ENCODE data around the gene ACSS1. TPM values are rescaled to one million over a fixed set of nuclear protein-coding genes. Genes with fewer than 3 reads are reported as not detected.

ACSS1 gene
- total RNA-seq, 1 experiment from 2014 or later = 2.3 TPM

DNA sequence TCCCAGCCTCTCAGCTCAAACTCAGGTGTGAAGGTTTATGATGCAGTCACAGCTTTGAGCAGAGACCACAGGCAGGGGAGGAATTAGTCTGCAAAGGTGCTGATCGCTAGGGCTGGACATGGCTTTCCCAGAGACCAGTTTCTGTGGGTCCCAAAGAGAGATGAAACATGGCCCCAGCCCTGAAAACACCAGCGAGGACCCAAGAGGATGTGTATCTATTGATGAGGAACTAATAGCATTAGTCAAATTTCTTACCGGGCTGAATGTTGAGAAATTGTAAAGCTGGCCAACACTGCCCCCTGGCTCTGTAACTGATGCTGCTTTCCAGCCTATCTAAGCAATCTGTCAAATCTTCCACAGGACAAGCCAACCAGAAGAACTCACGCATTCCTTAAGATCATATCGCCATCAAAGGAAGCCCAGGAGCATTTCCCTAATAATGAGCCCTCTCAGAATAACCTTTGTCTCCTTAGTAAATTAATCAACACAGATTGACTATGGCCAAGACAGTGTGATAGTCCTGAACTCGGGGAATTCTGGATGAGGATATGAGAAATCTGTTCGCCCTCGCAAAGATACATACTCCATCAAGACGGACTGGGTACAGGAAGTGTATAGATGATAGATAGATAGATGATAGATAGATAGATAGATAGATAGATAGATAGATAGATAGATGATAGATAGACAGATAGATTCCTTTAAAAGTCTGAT, 7.8 kb upstream of the ACSS1 start:
- H3K27ac ChIP-seq (ENCODE audit: low read length) = no peak overlapping the region
- ATAC-seq = peak; percentile 87
- no peaks in the 10 kb centered on the region for H3K9me2 ChIP-seq (replicated peaks; ENCODE audit: low read length)
- POLR2A ChIA-PET (ENCODE audit: unreplicated experiment) = no interaction called here
- no peaks in the 10 kb centered on the region for H3K79me2 ChIP-seq (ENCODE audit: low read length)
- H3K36me3 ChIP-seq (ENCODE audit: low read depth, low read length) = no peaks in the 10 kb centered on the region
- no TSS peak for BruUV-seq (replicated peaks)
- H3K9ac ChIP-seq (ENCODE audit: low read length) = no peak overlapping the region
- no peak overlapping the region for H3K4me3 ChIP-seq (ENCODE audit: low read length)
- peak; percentile 84 for DNase-seq
- peaks cover 49% of the 10 kb centered on the region for H3K27me3 ChIP-seq (ENCODE audit: low read length)
- H3K9me3 ChIP-seq (ENCODE audit: low read length) = no peaks in the 10 kb centered on the region
- H2AFZ ChIP-seq (ENCODE audit: low read length) = 0 out of 2 replicates have a peak overlapping the region, but pooled peaks have one; percentile 17
- H3K4me1 ChIP-seq (ENCODE audit: insufficient read depth, low read length) = peaks cover 3% of the 10 kb centered on the region; the same call in 1 of the 2 replicates
- CTCF ChIA-PET = interaction anchor here (0.9 to 2.4 kb wide), 3 partner anchors 70 to 113 kb away, joined by 4 to 13 read pairs (median 7); no protein-coding TSS in a partner anchor
- intact Hi-C loops (cut with micrococcal nuclease) = loop anchor here (1.0 to 5.0 kb wide), 3 partner anchors 70 to 133 kb away; no protein-coding TSS in a partner anchor
- no peaks in the 10 kb centered on the region for H3F3A ChIP-seq (ENCODE audit: low read length, unreplicated experiment)
- no peaks in the 10 kb centered on the region for H4K20me1 ChIP-seq (ENCODE audit: low read length)
- H3K4me2 ChIP-seq (ENCODE audit: low read length) = peak overlapping the region; percentile 60
- TF ChIP-seq EZH2phosphoT487 (IDR thresholded peaks at IDR 0.05; ENCODE audit: borderline replicate concordance, low read length) (no peak), EZH2 (IDR thresholded peaks at IDR 0.05; ENCODE audit: low read length, unreplicated experiment) (no peak)
- TF ChIP-seq, protein P1, sequence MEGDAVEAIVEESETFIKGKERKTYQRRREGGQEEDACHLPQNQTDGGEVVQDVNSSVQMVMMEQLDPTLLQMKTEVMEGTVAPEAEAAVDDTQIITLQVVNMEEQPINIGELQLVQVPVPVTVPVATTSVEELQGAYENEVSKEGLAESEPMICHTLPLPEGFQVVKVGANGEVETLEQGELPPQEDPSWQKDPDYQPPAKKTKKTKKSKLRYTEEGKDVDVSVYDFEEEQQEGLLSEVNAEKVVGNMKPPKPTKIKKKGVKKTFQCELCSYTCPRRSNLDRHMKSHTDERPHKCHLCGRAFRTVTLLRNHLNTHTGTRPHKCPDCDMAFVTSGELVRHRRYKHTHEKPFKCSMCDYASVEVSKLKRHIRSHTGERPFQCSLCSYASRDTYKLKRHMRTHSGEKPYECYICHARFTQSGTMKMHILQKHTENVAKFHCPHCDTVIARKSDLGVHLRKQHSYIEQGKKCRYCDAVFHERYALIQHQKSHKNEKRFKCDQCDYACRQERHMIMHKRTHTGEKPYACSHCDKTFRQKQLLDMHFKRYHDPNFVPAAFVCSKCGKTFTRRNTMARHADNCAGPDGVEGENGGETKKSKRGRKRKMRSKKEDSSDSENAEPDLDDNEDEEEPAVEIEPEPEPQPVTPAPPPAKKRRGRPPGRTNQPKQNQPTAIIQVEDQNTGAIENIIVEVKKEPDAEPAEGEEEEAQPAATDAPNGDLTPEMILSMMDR (conservative IDR thresholded peaks at IDR 0.05; ENCODE audit: low read depth, low read length) = peak; percentile 95

DNA sequence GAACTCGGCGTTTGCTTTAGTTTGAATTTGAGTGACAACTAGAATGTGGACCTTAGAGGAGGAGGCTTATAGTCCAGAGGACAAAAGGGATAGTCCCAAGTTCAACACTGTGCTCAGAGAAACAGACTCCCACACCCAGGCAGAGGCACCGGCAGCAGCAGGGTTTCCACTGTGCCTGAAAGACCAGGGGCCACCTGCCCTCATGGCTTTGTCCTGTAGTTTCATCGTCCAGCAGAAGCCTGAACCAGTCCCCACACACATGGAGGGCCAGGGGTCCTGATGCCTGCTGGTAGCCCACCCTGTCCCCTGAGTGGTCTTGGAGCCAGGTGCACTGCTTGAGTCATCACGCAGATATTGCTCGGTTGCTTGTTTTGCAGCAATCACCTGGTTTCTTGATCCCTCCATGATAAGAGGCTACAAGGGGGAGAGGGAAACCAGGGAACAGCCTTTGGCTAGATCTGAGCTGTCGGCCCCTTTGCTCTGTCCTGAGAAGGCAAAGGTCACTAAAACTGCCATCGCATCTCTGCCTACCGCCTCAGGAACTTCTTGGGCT, 7.2 kb upstream of the ACSS1 start:
- BruUV-seq (replicated peaks) = no TSS peak
- H3K4me1 ChIP-seq (ENCODE audit: insufficient read depth, low read length) = peaks cover 8% of the 10 kb centered on the region; the same call in 1 of the 2 replicates
- no peaks in the 10 kb centered on the region for H4K20me1 ChIP-seq (ENCODE audit: low read length)
- H3K27ac ChIP-seq (ENCODE audit: low read length) = no peak overlapping the region
- no peaks in the 10 kb centered on the region for H3K9me3 ChIP-seq (ENCODE audit: low read length)
- no peak for ATAC-seq
- no peak for DNase-seq
- no peaks in the 10 kb centered on the region for H3K79me2 ChIP-seq (ENCODE audit: low read length)
- no peak for TF ChIP-seq EZH2phosphoT487 (IDR thresholded peaks at IDR 0.05; ENCODE audit: borderline replicate concordance, low read length)
- TF ChIP-seq, protein P1 (conservative IDR thresholded peaks at IDR 0.05; ENCODE audit: low read depth, low read length) = no peak
- TF ChIP-seq EZH2 (IDR thresholded peaks at IDR 0.05; ENCODE audit: low read length, unreplicated experiment) = no peak
- H3F3A ChIP-seq (ENCODE audit: low read length, unreplicated experiment) = no peaks in the 10 kb centered on the region
- H2AFZ ChIP-seq (ENCODE audit: low read length) = no peak overlapping the region
- H3K4me3 ChIP-seq (ENCODE audit: low read length) = no peak overlapping the region
- H3K4me2 ChIP-seq (ENCODE audit: low read length) = no peak overlapping the region
- peaks cover 49% of the 10 kb centered on the region for H3K27me3 ChIP-seq (ENCODE audit: low read length)
- no peaks in the 10 kb centered on the region for H3K9me2 ChIP-seq (replicated peaks; ENCODE audit: low read length)
- intact Hi-C loops (cut with micrococcal nuclease) = loop anchor here (1.0 to 5.0 kb wide), 3 partner anchors 70 to 133 kb away; no protein-coding TSS in a partner anchor
- no peaks in the 10 kb centered on the region for H3K36me3 ChIP-seq (ENCODE audit: low read depth, low read length)
- CTCF ChIA-PET = interaction anchor here (0.9 to 2.4 kb wide), 3 partner anchors 70 to 114 kb away, joined by 4 to 13 read pairs (median 7); no protein-coding TSS in a partner anchor
- POLR2A ChIA-PET (ENCODE audit: unreplicated experiment) = no interaction called here
- no peak overlapping the region for H3K9ac ChIP-seq (ENCODE audit: low read length)
